GM18519 (cell line): Measurements from ENCODE around the gene EBF3.

ENCODE experiments used
- ATAC-seq: cut with Tn5 transposase; IDR thresholded peaks from one replicate; pipeline ENCODE4 v1.9.1; 2021; ENCODE audit warnings: mild to moderate bottlenecking, moderate library complexity; ENCODE audit not compliant: unreplicated experiment, low FRiP score

EBF3 gene

DNA sequence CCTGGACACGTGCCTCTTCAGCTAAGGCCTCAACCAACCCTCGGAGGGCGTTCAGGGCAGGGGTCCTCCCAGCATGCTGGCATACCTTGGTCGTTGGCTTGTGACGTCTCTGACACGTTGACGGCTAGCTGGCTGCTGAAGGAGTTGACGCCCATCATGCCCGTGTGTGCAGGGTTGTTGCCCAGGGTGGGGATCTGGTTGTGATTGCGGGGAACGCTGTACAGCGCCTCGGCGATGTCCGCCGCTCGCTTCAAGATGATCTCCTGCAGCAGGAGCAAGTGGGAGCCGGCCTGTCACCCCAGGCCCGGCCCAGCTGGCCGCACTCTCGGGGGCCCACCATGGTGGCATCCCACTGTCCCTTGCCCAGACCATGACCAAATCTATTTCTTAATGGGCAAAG lies 122.0 kb downstream of the EBF3 start:
- no peak for ATAC-seq

GRCh38 chr10:129841590-129841989 lies 122.5 kb downstream of the EBF3 start:
- no peak for ATAC-seq

DNA sequence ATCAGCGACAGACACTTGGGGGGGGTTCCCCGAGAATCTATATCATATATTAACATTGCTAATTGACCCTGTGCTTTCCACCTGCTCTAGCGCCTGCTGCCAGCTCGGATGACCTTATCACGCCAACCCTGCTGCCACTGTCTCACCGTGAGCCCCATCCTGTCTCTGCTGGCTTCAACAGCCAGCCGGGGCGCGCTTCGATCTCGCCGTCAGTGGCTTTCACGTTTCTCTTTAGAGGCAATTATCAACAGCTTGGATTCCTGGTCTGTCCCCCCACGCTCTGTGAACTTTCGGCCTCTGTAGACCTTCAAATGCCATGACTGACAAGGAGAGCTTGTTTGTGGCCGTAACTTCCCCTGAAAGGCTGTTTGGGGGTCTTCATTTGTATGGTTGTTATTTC lies 123.0 kb downstream of the EBF3 start:
- ATAC-seq: no peak

GRCh38 chr10:129840196-129840590 lies 123.9 kb downstream of the EBF3 start:
- no peak for ATAC-seq

DNA sequence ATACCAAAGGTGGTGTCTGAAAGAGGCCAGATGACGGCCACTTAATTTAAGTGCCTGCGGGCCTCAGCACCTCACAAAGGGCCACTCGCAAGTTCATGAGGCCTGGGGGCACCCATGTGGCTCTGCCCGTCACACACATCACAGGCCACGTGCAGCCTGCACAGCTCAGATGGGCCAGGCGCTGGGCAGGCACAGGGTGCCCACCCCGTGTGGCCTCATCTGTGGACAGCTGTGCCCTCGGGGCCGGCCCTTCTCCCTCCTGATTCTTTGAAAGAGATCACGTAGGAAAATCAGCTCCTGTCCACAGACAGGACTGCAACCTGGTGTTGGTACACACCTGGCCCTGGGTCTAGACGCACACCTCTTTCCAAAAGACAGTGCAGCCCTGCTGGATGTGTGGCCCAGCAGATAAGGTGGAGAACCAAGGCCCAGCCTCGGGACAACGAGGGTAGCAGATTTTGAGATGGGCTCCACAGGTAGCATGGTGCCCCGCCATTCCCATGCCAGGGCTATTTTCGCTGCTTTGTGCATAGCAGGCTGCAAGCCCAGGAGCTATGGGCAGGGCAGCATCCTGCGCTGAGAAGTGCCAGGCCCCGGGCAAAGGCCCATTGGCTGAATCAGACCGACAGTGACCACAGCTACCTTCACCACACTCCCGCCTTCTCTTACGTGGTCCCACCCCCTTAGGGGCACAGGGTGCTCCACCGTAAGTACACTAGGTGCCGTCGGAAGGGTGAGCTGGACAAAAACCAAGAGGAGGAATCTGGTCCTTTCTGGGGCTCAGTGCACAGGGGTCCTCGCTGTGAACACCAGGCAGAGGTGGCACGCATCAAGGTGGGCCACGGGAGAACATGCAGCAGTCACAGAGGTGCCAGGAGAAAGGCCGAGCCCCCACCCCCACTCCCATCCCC lies 124.5 kb downstream of the EBF3 start:
- no peak for ATAC-seq

GRCh38 chr10:129838794-129839193 lies 125.3 kb downstream of the EBF3 start:
- no peak for ATAC-seq

DNA sequence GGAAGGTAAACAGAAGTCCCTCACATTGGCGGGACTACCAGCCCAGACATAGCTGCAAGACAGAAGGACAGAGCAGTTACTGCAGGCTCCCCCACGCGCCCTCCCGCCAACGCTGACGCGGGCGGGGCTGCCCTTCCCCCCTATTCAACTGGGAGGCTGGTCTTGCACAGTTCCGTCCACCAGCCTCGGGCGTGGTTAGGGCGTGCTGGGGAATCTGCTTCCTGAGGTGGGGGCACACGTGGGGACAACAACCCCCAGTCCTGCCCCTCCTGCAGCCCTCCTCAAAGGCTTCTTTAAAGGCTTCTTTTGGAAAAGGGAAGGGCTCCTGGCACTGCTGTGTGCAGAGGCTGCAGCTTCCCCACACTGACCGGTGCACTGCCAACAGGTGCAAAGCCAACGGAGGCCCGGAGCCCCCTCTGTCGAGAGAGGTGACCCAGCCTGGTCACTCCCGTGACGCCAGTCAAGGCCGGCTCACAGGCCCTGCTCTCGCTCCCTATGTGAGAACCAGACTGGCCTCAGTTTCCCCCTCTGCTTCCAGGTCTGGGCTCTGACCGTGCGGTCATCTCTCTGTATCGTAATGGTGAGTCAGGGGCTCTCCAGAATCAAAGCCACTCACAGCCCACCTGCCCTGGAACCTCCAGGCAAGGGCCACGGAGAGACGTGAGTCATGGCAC lies 126.0 kb downstream of the EBF3 start:
- no peak for ATAC-seq

GRCh38 chr10:129836253-129836652 lies 127.8 kb downstream of the EBF3 start:
- no peak for ATAC-seq

DNA sequence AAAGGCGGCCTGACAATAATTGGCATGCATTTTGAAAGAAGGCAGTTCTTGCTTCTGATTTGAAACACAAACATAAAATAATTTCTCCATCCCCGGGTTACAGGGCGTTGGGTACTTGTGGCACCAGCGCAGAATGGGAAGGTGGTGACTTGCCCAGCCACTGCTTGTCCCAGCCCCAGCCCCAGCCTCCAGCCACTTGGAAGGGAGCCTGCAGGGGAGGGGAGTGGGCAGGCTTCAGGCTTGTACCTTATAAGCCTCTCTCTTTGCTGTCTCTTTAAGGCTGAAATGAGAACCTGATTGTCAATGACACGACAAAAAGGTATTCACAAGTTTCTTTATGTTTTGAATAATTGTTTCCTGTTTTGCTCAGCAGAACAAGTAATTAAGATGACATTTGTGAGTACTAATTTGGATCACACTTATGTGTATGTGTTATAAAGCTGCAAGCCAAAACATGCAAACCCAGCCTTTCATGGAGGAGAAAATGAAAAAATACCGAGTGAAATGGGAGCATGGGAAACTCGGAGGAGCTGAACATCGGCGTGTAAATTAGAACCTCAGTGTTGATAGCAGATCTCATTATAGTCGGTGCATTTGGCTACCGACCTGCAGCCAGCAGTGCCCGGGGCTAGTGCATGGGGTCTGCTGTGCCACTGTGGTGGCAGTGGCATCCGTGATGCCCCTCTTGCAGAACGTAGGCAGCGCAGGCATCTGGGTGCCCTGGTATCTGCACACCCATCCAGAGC lies 129.9 kb downstream of the EBF3 start:
- ATAC-seq: no peak

- no peak for ATAC-seq
Measured at GRCh38 chr10:129833468-129833950, 130.6 kb downstream of the EBF3 start.

DNA sequence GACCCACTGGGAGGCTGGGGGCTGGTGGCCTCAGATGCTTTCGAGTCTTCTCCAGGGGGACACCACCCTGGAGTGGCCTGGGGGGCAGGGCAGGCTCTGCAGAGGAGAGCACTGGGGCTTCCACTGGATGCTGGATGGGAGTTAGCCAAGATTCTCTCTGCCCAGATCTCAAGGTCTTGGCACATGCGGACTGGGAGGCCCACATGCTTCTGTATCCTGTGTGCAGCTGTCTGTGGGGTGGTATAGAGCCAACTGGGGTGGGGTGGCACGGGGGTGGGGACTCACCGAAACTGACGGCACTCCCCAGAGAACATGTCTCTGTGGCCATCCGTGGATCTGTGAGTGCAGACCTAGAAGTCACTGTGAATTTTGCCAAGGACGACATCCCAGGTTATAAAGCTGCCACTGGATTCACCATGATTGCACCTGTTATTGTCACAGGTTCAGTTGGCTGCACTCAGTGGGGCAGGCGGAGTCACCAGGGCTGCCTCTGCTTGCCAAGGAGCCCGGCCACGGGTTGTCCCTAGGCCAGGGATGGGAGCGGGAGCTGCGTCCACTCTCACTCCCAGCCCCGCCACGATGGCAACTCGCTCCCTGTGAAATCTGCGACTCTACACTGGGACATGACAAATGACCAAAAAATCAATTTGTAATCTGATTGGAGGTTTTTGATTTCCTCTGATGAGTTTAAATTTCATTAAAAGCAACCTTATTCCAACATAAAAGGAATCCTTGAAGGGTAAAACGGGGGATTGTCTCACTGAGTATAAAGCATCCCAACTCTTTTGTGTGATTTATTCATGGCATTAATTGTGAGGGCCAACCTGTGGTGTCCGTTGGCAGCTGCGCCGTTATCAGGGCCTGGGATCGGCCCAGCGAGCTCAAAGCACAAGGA lies 131.3 kb downstream of the EBF3 start:
- no peak for ATAC-seq

GRCh38 chr10:129831150-129831549 lies 132.9 kb downstream of the EBF3 start:
- no peak for ATAC-seq

DNA sequence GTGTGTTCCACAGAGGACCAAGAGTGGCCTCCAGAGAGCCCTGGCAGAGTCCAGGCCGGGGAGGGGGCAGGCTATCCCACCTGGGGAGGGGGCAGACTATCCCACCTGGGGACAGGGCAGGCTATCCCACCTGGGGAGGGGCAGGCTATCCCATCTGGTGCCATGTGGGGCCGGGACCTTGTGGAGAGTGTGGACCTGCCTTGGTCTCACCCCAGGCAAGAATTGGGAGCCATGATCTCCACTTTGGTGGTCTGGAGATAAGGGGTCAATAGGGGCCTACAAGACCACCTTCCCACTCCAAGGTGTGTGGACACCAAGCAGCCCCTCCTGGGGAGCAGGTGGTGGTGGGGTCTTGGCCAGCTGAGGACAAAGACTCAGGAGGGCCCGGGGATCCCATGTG lies 138.2 kb downstream of the EBF3 start:
- no peak for ATAC-seq

GRCh38 chr10:129825221-129825620 lies 138.9 kb downstream of the EBF3 start:
- ATAC-seq: no peak

DNA sequence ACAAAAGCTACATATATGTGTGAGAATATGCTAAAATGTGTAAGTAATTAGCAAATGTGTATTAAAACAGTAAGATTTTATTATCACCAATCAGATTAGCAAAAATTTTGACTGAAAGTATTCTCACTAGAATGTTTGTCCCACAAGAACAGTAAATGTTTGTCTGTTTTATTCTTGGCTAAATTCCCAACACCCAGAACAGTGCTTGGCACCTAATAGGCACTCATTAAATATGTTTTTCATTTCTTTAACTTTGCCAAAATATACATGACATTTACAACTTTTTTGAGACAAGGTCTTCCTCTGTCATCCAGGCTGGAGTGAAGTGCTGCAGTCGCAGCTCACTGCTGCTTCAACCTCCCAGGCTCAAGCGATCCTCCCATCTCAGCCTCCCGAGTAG lies 143.6 kb downstream of the EBF3 start:
- no peak for ATAC-seq

- ATAC-seq: no peak
Measured at GRCh38 chr10:129816656-129817045, 147.4 kb downstream of the EBF3 start.

GRCh38 chr10:129815898-129816655 lies 148.0 kb downstream of the EBF3 start:
- no peak for ATAC-seq

GRCh38 chr10:129814681-129815646 lies 149.1 kb downstream of the EBF3 start:
- no peak for ATAC-seq
